ENCODE results near the gene MIEF1.

- TF ChIP-seq, protein P1, sequence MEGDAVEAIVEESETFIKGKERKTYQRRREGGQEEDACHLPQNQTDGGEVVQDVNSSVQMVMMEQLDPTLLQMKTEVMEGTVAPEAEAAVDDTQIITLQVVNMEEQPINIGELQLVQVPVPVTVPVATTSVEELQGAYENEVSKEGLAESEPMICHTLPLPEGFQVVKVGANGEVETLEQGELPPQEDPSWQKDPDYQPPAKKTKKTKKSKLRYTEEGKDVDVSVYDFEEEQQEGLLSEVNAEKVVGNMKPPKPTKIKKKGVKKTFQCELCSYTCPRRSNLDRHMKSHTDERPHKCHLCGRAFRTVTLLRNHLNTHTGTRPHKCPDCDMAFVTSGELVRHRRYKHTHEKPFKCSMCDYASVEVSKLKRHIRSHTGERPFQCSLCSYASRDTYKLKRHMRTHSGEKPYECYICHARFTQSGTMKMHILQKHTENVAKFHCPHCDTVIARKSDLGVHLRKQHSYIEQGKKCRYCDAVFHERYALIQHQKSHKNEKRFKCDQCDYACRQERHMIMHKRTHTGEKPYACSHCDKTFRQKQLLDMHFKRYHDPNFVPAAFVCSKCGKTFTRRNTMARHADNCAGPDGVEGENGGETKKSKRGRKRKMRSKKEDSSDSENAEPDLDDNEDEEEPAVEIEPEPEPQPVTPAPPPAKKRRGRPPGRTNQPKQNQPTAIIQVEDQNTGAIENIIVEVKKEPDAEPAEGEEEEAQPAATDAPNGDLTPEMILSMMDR (tag by site-specific recombination; IDR thresholded peaks at IDR 0.05) = no peak
- TF ChIP-seq ZSCAN30 (tag by site-specific recombination; IDR thresholded peaks at IDR 0.05) (no peak), MZF1 (tag by site-specific recombination; IDR thresholded peaks at IDR 0.05; ENCODE audit: borderline replicate concordance) (no peak), YY1 (tag by site-specific recombination; IDR thresholded peaks at IDR 0.05) (no peak), ZBTB21 (tag by site-specific recombination; IDR thresholded peaks at IDR 0.05) (no peak), ZNF350 (tag by site-specific recombination; IDR thresholded peaks at IDR 0.05) (no peak), BCL11A (tag by site-specific recombination; IDR thresholded peaks at IDR 0.05; ENCODE audit: low read depth) (no peak), KLF17 (tag by site-specific recombination; IDR thresholded peaks at IDR 0.05) (no peak), ZNF239 (tag by site-specific recombination; IDR thresholded peaks at IDR 0.05) (no peak), ZNF202 (tag by site-specific recombination; IDR thresholded peaks at IDR 0.05; ENCODE audit: borderline replicate concordance) (no peak)
Observed at GRCh38 chr22:39525658-39525975, 23.5 kb downstream of the MIEF1 start.

All from HEK293 (cell line).